H9 (cell line): Measurements from ENCODE around the gene INO80. TPM values are rescaled to one million over a fixed set of nuclear protein-coding genes. Genes with fewer than 3 reads are reported as not detected.

Source experiments
- DNase-seq: peaks from one replicate; pipeline ENCODE4 v3.0.0-alpha.2; 2017
- H2AFZ ChIP-seq: one replicate; pipeline ENCODE4 v1.6.1; 2013; ENCODE audit warnings: mild to moderate bottlenecking, low read length, control low read depth, moderate library complexity
- H2AK5ac ChIP-seq: 2 replicates; pipeline ENCODE4 v1.6.1; 2013; ENCODE audit warnings: low read length, control low read depth, mixed read lengths; ENCODE audit not compliant: insufficient read length
- H2BK120ac ChIP-seq: one replicate; pipeline ENCODE4 v1.6.1; 2013; ENCODE audit warnings: low read depth, mild to moderate bottlenecking, low read length, control low read depth, inconsistent platforms; ENCODE audit not compliant: poor library complexity, severe bottlenecking
- H2BK12ac ChIP-seq: 2 replicates; pipeline ENCODE4 v1.6.1; 2013; ENCODE audit warnings: low read length, control low read depth, mixed read lengths, low read depth; ENCODE audit not compliant: insufficient read length
- H2BK15ac ChIP-seq: 2 replicates; pipeline ENCODE4 v1.6.1; 2013; ENCODE audit warnings: low read depth, low read length, control low read depth
- H2BK20ac ChIP-seq: one replicate; pipeline ENCODE4 v1.6.1; 2013; ENCODE audit warnings: low read depth, mild to moderate bottlenecking, low read length, control low read depth, inconsistent platforms; ENCODE audit not compliant: poor library complexity, severe bottlenecking
- H2BK5ac ChIP-seq: 2 replicates; pipeline ENCODE4 v1.6.1; 2013; ENCODE audit warnings: low read length, control low read depth, mixed read lengths; ENCODE audit not compliant: insufficient read length
- H3K14ac ChIP-seq: 2 replicates; pipeline ENCODE4 v1.6.1; 2013; ENCODE audit warnings: low read length, control low read depth; ENCODE audit not compliant: insufficient read depth
- H3K18ac ChIP-seq: 2 replicates; pipeline ENCODE4 v1.6.1; 2013; ENCODE audit warnings: low read depth, mild to moderate bottlenecking, mixed read lengths, low read length, control low read depth; ENCODE audit not compliant: insufficient read length
- H3K23ac ChIP-seq: 2 replicates; pipeline ENCODE4 v1.6.1; 2013; ENCODE audit warnings: low read length, control low read depth, mixed read lengths, low read depth; ENCODE audit not compliant: insufficient read length
- H3K23me2 ChIP-seq: 2 replicates; pipeline ENCODE4 v1.6.1; 2013; ENCODE audit warnings: low read depth, mild to moderate bottlenecking, mixed read lengths, low read length, control low read depth; ENCODE audit not compliant: insufficient read length, poor library complexity, severe bottlenecking
- H3K27ac ChIP-seq: 2 replicates; pipeline ENCODE4 v1.5.1; 2013; ENCODE audit warnings: low read length, control low read depth, mixed read lengths, low read depth; ENCODE audit not compliant: insufficient read length
- H3K27me3 ChIP-seq: 2 replicates; pipeline ENCODE4 v1.6.1; 2013; ENCODE audit warnings: low read length, control low read depth, inconsistent platforms; ENCODE audit not compliant: insufficient read depth
- H3K4ac ChIP-seq: 2 replicates; pipeline ENCODE4 v1.6.1; 2013; ENCODE audit warnings: low read depth, mild to moderate bottlenecking, control low read depth, inconsistent platforms, low read length, moderate library complexity
- H3K4me1 ChIP-seq: 2 replicates; pipeline ENCODE4 v1.6.1; 2013; ENCODE audit warnings: low read length, control low read depth, inconsistent platforms; ENCODE audit not compliant: insufficient read depth
- H3K4me2 ChIP-seq: 2 replicates; pipeline ENCODE4 v1.6.1; 2013; ENCODE audit warnings: low read length, control low read depth, mixed read lengths; ENCODE audit not compliant: insufficient read length, insufficient read depth
- H3K56ac ChIP-seq: 2 replicates; pipeline ENCODE4 v1.6.1; 2013; ENCODE audit warnings: low read depth, mild to moderate bottlenecking, mixed read lengths, low read length, control low read depth; ENCODE audit not compliant: insufficient read length
- H3K79me1 ChIP-seq: 2 replicates; pipeline ENCODE4 v1.6.1; 2013; ENCODE audit warnings: low read depth, mild to moderate bottlenecking, moderate library complexity, low read length, control low read depth, inconsistent platforms; ENCODE audit not compliant: insufficient read depth, poor library complexity, severe bottlenecking
- H3K79me2 ChIP-seq: 2 replicates; pipeline ENCODE4 v1.6.1; 2013; ENCODE audit warnings: low read length, control low read depth, inconsistent platforms; ENCODE audit not compliant: insufficient read depth
- H3K9ac ChIP-seq: 2 replicates; pipeline ENCODE4 v1.6.1; 2013; ENCODE audit warnings: low read length, control low read depth, mixed read lengths; ENCODE audit not compliant: insufficient read length; ENCODE audit errors: extremely low read depth
- H3K9me3 ChIP-seq: one replicate; pipeline ENCODE4 v1.6.1; 2013; ENCODE audit warnings: low read depth, low read length, inconsistent platforms; ENCODE audit not compliant: control insufficient read depth
- H3T11ph ChIP-seq: one replicate; pipeline ENCODE4 v1.6.1; 2013; ENCODE audit warnings: mild to moderate bottlenecking, low read length, control low read depth, inconsistent platforms
- H4K20me1 ChIP-seq: one replicate; pipeline ENCODE4 v1.6.1; 2013; ENCODE audit not compliant: control insufficient read depth, insufficient read length, insufficient read depth
- H4K5ac ChIP-seq: 2 replicates; pipeline ENCODE4 v1.6.1; 2013; ENCODE audit warnings: low read depth, mild to moderate bottlenecking, mixed read lengths, low read length, control low read depth; ENCODE audit not compliant: insufficient read length
- H4K8ac ChIP-seq: replicated peaks from 2 replicates; pipeline ENCODE4 v1.6.1; 2013; ENCODE audit warnings: low read length, control low read depth, mixed read lengths, low read depth; ENCODE audit not compliant: insufficient read length
- H4K91ac ChIP-seq: 2 replicates; pipeline ENCODE4 v1.6.1; 2013; ENCODE audit warnings: low read depth, mild to moderate bottlenecking, moderate library complexity, mixed read lengths, low read length, control low read depth; ENCODE audit not compliant: insufficient read length
- H3K27ac Mint-ChIP-seq, 3 experiments: 2 replicates in 2 of 3; 3 replicates in 1 of 3; pipeline ENCODE4 v1.8.0; 2020 to 2021; ENCODE audit warnings: mixed read lengths in 3 of 3, mild to moderate bottlenecking in 1 of 3, moderate library complexity in 1 of 3
- H3K27me3 Mint-ChIP-seq: 2 replicates; pipeline ENCODE4 v1.8.0; 2021; ENCODE audit warnings: low read depth, mild to moderate bottlenecking, moderate library complexity, mixed read lengths
- H3K36me3 Mint-ChIP-seq, 3 experiments: 2 replicates in 2 of 3; 3 replicates in 1 of 3; pipeline ENCODE4 v1.8.0; 2020 to 2021; ENCODE audit warnings: low read depth in 3 of 3, mixed read lengths in 3 of 3; ENCODE audit not compliant: insufficient read depth in 1 of 3
- H3K4me1 Mint-ChIP-seq, 2 experiments: 2 replicates each; pipeline ENCODE4 v1.8.0; 2020; ENCODE audit warnings: mixed read lengths in 2 of 2
- H3K4me3 Mint-ChIP-seq, 2 experiments: 2 replicates in 1 of 2; 3 replicates in 1 of 2; pipeline ENCODE4 v1.8.0; 2020 to 2021; ENCODE audit warnings: mild to moderate bottlenecking in 2 of 2, mixed read lengths in 2 of 2, moderate library complexity in 1 of 2
- H3K9me3 Mint-ChIP-seq, 2 experiments: 2 replicates in 1 of 2; 3 replicates in 1 of 2; pipeline ENCODE4 v1.8.0; 2020; ENCODE audit warnings: mild to moderate bottlenecking in 2 of 2, mixed read lengths in 2 of 2, moderate library complexity in 1 of 2
- WGBS: extraction: QIAGEN DNeasy Blood & Tissue Kit; methylation state at CpG from one replicate; pipeline ENCODE4 v1.1.7; 2013; ENCODE audit warnings: missing lambda C conversion rate, low lambda C conversion rate, mixed read lengths; ENCODE audit not compliant: insufficient read length; ENCODE audit errors: extremely low coverage; 5-methylcytosine and 5-hydroxymethylcytosine counted together
- total RNA-seq: library from RNA; stranded (reverse); gene quantifications from 2 replicates; pipeline ENCODE4 v1.2.1, GENCODE V29; 2021
- TF ChIP-seq, protein P1 (sequence below): fragments of 200-600 bp; sonication (generic); conservative IDR thresholded peaks from 3 replicates; pipeline ENCODE4 v1.8.0; 2021; ENCODE audit warnings: antibody characterized with exemption, mild to moderate bottlenecking

INO80 gene
- total RNA-seq, 1 experiment from 2014 or later = 29.2 TPM

DNA sequence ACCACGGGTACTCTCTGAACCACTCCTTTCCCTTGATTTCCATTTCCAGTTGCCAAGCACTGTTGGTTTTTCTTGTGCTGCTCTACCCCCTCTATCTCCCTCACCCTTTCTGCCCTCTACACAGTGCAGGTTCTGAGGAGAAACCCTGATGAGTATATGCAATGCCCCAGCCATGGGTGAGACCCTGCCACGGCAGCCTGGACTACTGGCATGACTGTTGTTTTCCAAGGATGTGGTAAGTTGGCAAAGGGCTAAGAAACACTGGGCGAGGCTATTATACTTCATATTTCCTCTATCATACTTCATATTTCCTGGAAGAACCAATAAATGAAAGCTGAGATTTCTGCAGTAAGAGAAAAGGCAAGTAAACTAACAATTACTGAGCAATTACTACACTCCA lies 134.9 kb downstream of the INO80 start:
- no peak overlapping the region for H2AFZ ChIP-seq
- H3K4me2 ChIP-seq = no peak overlapping the region
- Mint-ChIP-seq H3K36me3 (peaks cover 36 to 97% (median 81%) of the 10 kb centered on the region in 3 experiments), H3K9me3 (no peaks in the 10 kb centered on the region), H3K4me1 (no peaks in the 10 kb centered on the region), H3K27me3 (no peaks in the 10 kb centered on the region), H3K4me3 (no peak overlapping the region), H3K27ac (peak overlapping the region in 1 of 3 experiments; percentile 78; a peak in 2 of 7 replicates)
- H4K5ac ChIP-seq = no peak overlapping the region
- no peak overlapping the region for H3K23ac ChIP-seq
- no peaks in the 10 kb centered on the region for H3K27me3 ChIP-seq
- no peaks in the 10 kb centered on the region for H3K23me2 ChIP-seq
- H4K20me1 ChIP-seq = no peaks in the 10 kb centered on the region
- TF ChIP-seq, protein P1, sequence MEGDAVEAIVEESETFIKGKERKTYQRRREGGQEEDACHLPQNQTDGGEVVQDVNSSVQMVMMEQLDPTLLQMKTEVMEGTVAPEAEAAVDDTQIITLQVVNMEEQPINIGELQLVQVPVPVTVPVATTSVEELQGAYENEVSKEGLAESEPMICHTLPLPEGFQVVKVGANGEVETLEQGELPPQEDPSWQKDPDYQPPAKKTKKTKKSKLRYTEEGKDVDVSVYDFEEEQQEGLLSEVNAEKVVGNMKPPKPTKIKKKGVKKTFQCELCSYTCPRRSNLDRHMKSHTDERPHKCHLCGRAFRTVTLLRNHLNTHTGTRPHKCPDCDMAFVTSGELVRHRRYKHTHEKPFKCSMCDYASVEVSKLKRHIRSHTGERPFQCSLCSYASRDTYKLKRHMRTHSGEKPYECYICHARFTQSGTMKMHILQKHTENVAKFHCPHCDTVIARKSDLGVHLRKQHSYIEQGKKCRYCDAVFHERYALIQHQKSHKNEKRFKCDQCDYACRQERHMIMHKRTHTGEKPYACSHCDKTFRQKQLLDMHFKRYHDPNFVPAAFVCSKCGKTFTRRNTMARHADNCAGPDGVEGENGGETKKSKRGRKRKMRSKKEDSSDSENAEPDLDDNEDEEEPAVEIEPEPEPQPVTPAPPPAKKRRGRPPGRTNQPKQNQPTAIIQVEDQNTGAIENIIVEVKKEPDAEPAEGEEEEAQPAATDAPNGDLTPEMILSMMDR = no peak
- H3K79me2 ChIP-seq = no peaks in the 10 kb centered on the region
- H4K8ac ChIP-seq = no peak overlapping the region
- no peak overlapping the region for H2BK5ac ChIP-seq
- H3K56ac ChIP-seq = no peak overlapping the region
- H2BK12ac ChIP-seq = no peak overlapping the region
- H3K14ac ChIP-seq = no peak overlapping the region
- no peaks in the 10 kb centered on the region for H3K79me1 ChIP-seq
- no peak overlapping the region for H2AK5ac ChIP-seq
- no peak overlapping the region for H3K4ac ChIP-seq
- no peak overlapping the region for H3K18ac ChIP-seq
- DNase-seq = no peak
- no peaks in the 10 kb centered on the region for H3K4me1 ChIP-seq
- no peak overlapping the region for H2BK120ac ChIP-seq
- no peak overlapping the region for H2BK20ac ChIP-seq
- no CpG with 5 or more reads among the region's 3 CpGs for WGBS
- no peak overlapping the region for H3K9ac ChIP-seq
- H2BK15ac ChIP-seq = no peak overlapping the region
- no peak overlapping the region for H4K91ac ChIP-seq
- no peak overlapping the region for H3T11ph ChIP-seq
- no peak overlapping the region for H3K27ac ChIP-seq
- no peaks in the 10 kb centered on the region for H3K9me3 ChIP-seq
